ENCODE measurements around the gene SERTAD2. TPM values are rescaled to one million over a fixed set of nuclear protein-coding genes. Genes with fewer than 3 reads are reported as not detected.

SERTAD2 gene
- total RNA-seq, 1 experiment from 2014 or later = 9.4 TPM

- H3K9me3 ChIP-seq = no peaks in the 10 kb centered on the region
- no peak overlapping the region for H3K4me3 ChIP-seq
- no peaks in the 10 kb centered on the region for H3K27me3 ChIP-seq
- peaks cover 40% of the 10 kb centered on the region for H3K36me3 ChIP-seq
- DNase-seq = no peak
Measured at GRCh38 chr2:64640153-64641044, 13.3 kb downstream of the SERTAD2 start.

- Histone ChIP-seq H3K9me3 (no peaks in the 10 kb centered on the region), H3K27me3 (no peaks in the 10 kb centered on the region), H3K36me3 (peaks cover 48% of the 10 kb centered on the region), H3K4me3 (no peak overlapping the region)
- no peak for DNase-seq
Measured at GRCh38 chr2:64639691-64640090, 14.0 kb downstream of the SERTAD2 start.

GRCh38 chr2:64638502-64639120 lies 15.1 kb downstream of the SERTAD2 start:
- H3K36me3 ChIP-seq = peaks cover 53% of the 10 kb centered on the region
- DNase-seq = no peak
- H3K9me3 ChIP-seq = no peaks in the 10 kb centered on the region
- H3K4me3 ChIP-seq = no peak overlapping the region
- no peaks in the 10 kb centered on the region for H3K27me3 ChIP-seq

- Histone ChIP-seq H3K4me3 (no peak overlapping the region), H3K27me3 (no peaks in the 10 kb centered on the region), H3K9me3 (no peaks in the 10 kb centered on the region), H3K36me3 (peaks cover 60% of the 10 kb centered on the region)
- no peak for DNase-seq
Measured at GRCh38 chr2:64637931-64638330, 15.8 kb downstream of the SERTAD2 start.

GRCh38 chr2:64637000-64637635 lies 16.6 kb downstream of the SERTAD2 start:
- DNase-seq = no peak
- Histone ChIP-seq H3K27me3 (no peaks in the 10 kb centered on the region), H3K36me3 (peaks cover 66% of the 10 kb centered on the region), H3K9me3 (no peaks in the 10 kb centered on the region), H3K4me3 (no peak overlapping the region)

GRCh38 chr2:64635976-64636911 lies 17.5 kb downstream of the SERTAD2 start:
- H3K36me3 ChIP-seq = peaks cover 68% of the 10 kb centered on the region

GRCh38 chr2:64634345-64635267 lies 19.1 kb downstream of the SERTAD2 start:
- Histone ChIP-seq H3K36me3 (peaks cover 80% of the 10 kb centered on the region), H3K9me3 (no peaks in the 10 kb centered on the region), H3K27me3 (no peaks in the 10 kb centered on the region), H3K4me3 (no peak overlapping the region)
- DNase-seq = no peak

More at GRCh38 chr2:64635976-64636911, 17.5 kb downstream of the SERTAD2 start:
- H3K27me3 ChIP-seq = no peaks in the 10 kb centered on the region
- H3K4me3 ChIP-seq = no peak overlapping the region
- no peaks in the 10 kb centered on the region for H3K9me3 ChIP-seq
- no peak for DNase-seq

GRCh38 chr2:64632835-64633819 lies 20.6 kb downstream of the SERTAD2 start:
- no peaks in the 10 kb centered on the region for H3K27me3 ChIP-seq
- no peak overlapping the region for H3K4me3 ChIP-seq
- peaks cover 75% of the 10 kb centered on the region for H3K36me3 ChIP-seq
- H3K9me3 ChIP-seq = no peaks in the 10 kb centered on the region
- DNase-seq = no peak

GRCh38 chr2:64631771-64632170 lies 21.9 kb downstream of the SERTAD2 start:
- H3K4me3 ChIP-seq = no peak overlapping the region
- H3K27me3 ChIP-seq = no peaks in the 10 kb centered on the region
- no peak for DNase-seq
- H3K36me3 ChIP-seq = peaks cover 65% of the 10 kb centered on the region
- H3K9me3 ChIP-seq = no peaks in the 10 kb centered on the region

- H3K27me3 ChIP-seq = no peaks in the 10 kb centered on the region
- peaks cover 55% of the 10 kb centered on the region for H3K36me3 ChIP-seq
- no peak for DNase-seq
- H3K9me3 ChIP-seq = no peaks in the 10 kb centered on the region
- H3K4me3 ChIP-seq = no peak overlapping the region
Measured at GRCh38 chr2:64630752-64631151, 23.0 kb downstream of the SERTAD2 start.

- peaks cover 46% of the 10 kb centered on the region for H3K36me3 ChIP-seq
- no peak for DNase-seq
Measured at GRCh38 chr2:64629875-64630274, 23.8 kb downstream of the SERTAD2 start.

GRCh38 chr2:64629329-64629781 lies 24.4 kb downstream of the SERTAD2 start:
- no peak overlapping the region for H3K4me3 ChIP-seq
- no peaks in the 10 kb centered on the region for H3K9me3 ChIP-seq
- peaks cover 41% of the 10 kb centered on the region for H3K36me3 ChIP-seq
- no peaks in the 10 kb centered on the region for H3K27me3 ChIP-seq
- no peak for DNase-seq

More at GRCh38 chr2:64629875-64630274, 23.8 kb downstream of the SERTAD2 start:
- Histone ChIP-seq H3K9me3 (no peaks in the 10 kb centered on the region), H3K27me3 (no peaks in the 10 kb centered on the region), H3K4me3 (no peak overlapping the region)

GRCh38 chr2:64627860-64628841 lies 25.6 kb downstream of the SERTAD2 start:
- H3K4me3 ChIP-seq = no peak overlapping the region
- no peaks in the 10 kb centered on the region for H3K9me3 ChIP-seq
- H3K27me3 ChIP-seq = no peaks in the 10 kb centered on the region
- H3K36me3 ChIP-seq = peaks cover 31% of the 10 kb centered on the region
- no peak for DNase-seq
